NCI-H1417 (cell line): ENCODE data around the gene UBXN10.

Experiments
- DNase-seq, 3 experiments: peaks; one replicate each; lab custom pipeline; 2025; lab: John Stamatoyannopoulos, UW

UBXN10 gene

GRCh38 chr1:20234788-20235535 lies 49.1 kb downstream of the UBXN10 start:
- DNase-seq: no peak

DNA sequence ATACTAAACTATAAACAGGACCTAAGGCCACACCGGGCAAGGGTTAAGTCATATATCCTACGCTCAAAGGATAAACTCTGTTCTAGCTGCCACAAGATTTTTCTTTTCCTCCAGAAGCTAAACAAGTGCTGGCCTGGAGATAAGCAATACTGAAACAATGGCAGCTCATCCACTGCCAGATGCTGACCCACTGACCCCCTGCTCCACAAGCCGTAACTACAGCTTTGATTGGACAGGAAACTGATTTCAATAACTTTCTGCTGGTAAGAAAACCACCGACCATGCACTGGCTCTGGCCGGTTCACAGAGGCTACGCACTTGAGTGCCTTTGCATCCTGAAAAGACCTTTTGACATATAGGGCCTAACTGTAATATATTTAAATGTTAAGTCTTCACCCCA lies 51.8 kb downstream of the UBXN10 start:
- no peak for DNase-seq

- no peak for DNase-seq
These were observed 54.1 kb downstream of the UBXN10 start for GRCh38 chr1:20240012-20240411.

GRCh38 chr1:20242890-20243479 lies 57.1 kb downstream of the UBXN10 start:
- DNase-seq: no peak
